Mucosa of descending colon (tissue), 3 donors: ENCODE data around the gene KRT76. TPM values are rescaled to one million over a fixed set of nuclear protein-coding genes. Genes with fewer than 3 reads are reported as not detected.

Experiments
- ATAC-seq: fragments of 200-7000 bp; cut with Tn5 transposase; one replicate; pipeline ENCODE4 v1.9.1; 2020; ENCODE audit warnings: mild to moderate bottlenecking, moderate library complexity
- DNase-seq, 3 donors: peaks; one replicate each; pipeline ENCODE4 v3.0.0-alpha.2; 2020
- H3K36me3 ChIP-seq: fragments of 200-600 bp; one replicate; pipeline ENCODE4 v1.8.0; 2021; ENCODE audit warnings: low read depth, mild to moderate bottlenecking
- H3K4me1 ChIP-seq: fragments of 200-600 bp; one replicate; pipeline ENCODE4 v1.8.0; 2021; ENCODE audit warnings: low read depth, mild to moderate bottlenecking
- H3K4me3 ChIP-seq: fragments of 200-600 bp; one replicate; pipeline ENCODE4 v1.8.0; 2021; ENCODE audit warnings: mild to moderate bottlenecking
- H3K9me3 ChIP-seq: fragments of 200-600 bp; one replicate; pipeline ENCODE4 v1.8.0; 2021; ENCODE audit warnings: mild to moderate bottlenecking
- intact Hi-C, 2 donors: fragments of 100-400 bp; cut with DNase I in 1 of 2; cut with micrococcal nuclease in 1 of 2; formaldehyde crosslinking; loops; one replicate each; pipeline versions ENCODE4 v1.11.0 to v1.11.1; 2022; cut with DNase I, micrococcal nuclease
- total RNA-seq, 3 donors: library from RNA; stranded (reverse); fragmentation: NEBNext Ultra II Directional in 2 of 3; extraction: Animal tissue kit (Norgen Biotek cat#: 25700) in 2 of 3; gene quantifications; one replicate each; pipeline versions ENCODE4 v1.2.1 to v1.2.4, GENCODE V29; 2021 to 2023
- TF ChIP-seq, protein P1 (sequence below): fragments of 200-600 bp; IDR thresholded peaks from one replicate; pipeline ENCODE4 v1.8.0; 2022; ENCODE audit warnings: antibody characterized with exemption, mild to moderate bottlenecking
- donor health status: DM: no; HTN: no; CAD: no; lungs with moderate emphysema.
- donor health status: DM: no; HTN: no; CAD: no.
- donor health status: DM: no; HTN: yes; CAD: no.

The KRT76 gene
- total RNA-seq, 3 donors from 2014 or later = not detected

DNA sequence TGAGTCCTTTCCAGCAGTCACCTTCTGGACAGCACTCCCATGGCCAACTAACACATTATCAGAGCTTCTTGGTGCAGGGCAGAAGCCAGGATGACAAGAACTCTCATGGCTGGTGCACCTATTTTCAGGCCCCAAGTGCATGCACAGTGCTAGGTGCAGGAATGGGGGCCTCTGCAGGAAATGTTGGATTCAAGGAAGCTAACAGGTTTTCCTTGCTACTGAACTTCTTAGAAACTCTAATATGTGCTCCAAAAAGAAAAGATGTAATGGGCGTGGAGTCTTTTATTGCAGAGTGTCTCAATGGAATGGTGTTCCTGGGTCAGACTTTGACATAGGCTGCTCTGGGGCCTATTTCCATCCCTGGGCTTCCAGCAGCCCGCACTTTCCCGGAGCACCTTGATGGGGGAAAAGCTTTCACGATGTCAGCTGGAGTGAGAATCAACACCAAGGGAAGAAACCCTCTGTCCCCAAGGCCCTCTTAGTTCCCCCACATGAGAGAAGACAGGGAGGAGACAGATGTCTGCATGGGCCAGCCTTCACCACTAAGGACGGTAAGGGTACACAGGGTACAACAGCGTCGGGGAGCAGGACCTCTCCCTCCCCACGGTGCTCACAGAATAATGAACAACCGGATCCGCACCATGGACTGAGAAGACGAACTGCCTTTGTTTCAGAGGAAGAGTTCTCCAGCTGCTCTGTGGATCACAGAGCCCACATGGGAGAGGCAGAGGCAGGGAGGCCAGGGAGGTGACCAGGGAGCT is 11.9 kb upstream of the KRT76 start:
- H3K4me1 ChIP-seq = no peaks in the 10 kb centered on the region
- DNase-seq (no peak), ATAC-seq (no peak)
- no peaks in the 10 kb centered on the region for H3K9me3 ChIP-seq
- H3K4me3 ChIP-seq = no peak overlapping the region
- no peaks in the 10 kb centered on the region for H3K36me3 ChIP-seq
- TF ChIP-seq, protein P1, sequence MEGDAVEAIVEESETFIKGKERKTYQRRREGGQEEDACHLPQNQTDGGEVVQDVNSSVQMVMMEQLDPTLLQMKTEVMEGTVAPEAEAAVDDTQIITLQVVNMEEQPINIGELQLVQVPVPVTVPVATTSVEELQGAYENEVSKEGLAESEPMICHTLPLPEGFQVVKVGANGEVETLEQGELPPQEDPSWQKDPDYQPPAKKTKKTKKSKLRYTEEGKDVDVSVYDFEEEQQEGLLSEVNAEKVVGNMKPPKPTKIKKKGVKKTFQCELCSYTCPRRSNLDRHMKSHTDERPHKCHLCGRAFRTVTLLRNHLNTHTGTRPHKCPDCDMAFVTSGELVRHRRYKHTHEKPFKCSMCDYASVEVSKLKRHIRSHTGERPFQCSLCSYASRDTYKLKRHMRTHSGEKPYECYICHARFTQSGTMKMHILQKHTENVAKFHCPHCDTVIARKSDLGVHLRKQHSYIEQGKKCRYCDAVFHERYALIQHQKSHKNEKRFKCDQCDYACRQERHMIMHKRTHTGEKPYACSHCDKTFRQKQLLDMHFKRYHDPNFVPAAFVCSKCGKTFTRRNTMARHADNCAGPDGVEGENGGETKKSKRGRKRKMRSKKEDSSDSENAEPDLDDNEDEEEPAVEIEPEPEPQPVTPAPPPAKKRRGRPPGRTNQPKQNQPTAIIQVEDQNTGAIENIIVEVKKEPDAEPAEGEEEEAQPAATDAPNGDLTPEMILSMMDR = no peak
- intact Hi-C loops = no loop called here

DNA sequence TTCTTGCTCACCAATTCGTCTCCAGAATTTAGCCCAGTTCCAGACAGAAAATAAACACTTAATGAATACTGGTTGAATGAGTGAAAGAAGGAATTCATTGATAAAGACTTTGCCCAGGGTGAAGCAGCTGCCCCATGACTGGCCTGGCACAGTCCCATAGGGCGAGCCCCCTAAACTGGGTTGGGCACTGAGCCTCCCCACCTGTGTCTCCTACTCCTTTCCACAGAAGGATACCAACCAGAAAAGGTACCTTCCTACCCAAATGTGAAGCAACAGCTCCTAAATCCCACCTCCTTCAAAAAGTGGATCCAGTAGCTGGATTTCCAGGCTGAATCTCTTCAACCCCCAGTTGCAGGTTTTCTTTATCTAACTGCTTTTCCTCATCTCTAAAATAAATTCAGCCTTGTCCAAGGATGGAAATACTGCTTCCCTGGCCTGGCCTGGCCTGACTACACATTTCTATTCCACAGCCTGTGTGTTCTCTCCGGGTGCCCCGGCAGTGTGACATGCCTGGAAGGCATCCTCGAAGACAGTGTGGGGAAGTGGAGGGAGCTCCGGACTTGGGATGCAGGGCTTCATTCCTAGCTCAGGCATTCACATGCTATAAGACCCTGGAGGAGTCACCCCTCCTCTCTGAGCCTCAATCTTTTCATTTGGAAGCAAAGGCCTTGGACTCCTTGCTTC is 11.2 kb upstream of the KRT76 start:
- DNase-seq (no peak), ATAC-seq (no peak)
- Histone ChIP-seq H3K9me3 (no peaks in the 10 kb centered on the region), H3K4me3 (no peak overlapping the region), H3K36me3 (no peaks in the 10 kb centered on the region), H3K4me1 (no peaks in the 10 kb centered on the region)
- intact Hi-C loops = no loop called here
- TF ChIP-seq, protein P1 = no peak

DNA sequence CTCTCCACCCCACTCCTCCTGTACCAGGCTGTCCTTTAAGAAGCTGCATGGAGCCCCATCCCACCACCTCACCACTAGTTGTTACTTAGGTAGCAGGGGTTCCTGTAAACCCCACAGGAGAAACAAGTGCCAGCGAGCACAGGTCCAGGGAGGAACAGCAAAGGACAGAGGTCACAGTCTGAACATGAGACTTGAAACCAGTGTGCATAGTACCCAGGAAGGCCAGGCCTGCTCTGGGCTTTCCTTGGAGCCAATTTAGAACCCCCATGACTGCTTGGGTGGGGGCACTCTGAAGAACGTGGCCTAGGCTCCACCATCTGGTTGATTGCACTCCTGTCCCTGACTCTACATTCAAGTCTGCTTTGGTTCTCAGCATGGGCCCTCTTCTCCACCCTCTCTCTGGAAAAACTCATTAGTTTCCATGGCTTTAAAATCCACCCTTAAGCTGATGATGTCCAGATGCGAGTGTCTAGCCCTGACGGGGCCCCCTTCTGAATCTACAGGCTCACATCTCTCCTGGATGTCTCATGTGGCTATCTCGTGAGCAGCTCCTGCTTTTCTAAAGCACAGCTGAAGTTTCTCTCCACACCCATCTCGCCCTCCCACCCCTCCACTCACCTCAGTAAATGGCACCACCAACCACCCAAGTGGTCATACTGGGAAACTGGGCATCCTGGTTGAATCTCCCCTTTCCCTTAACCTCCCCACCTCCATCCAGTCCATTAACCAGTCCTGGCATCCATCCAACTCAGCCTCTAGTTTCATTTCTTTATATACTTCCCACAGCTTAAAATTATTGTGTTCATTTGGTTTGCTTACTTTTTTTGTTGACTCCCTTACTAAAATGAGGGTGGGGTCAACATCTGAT is 10.4 kb upstream of the KRT76 start:
- DNase-seq = peak in 1 of 3 donors; percentile 5
- ATAC-seq = no peak
- Histone ChIP-seq H3K4me3 (no peak overlapping the region), H3K4me1 (no peaks in the 10 kb centered on the region), H3K9me3 (no peaks in the 10 kb centered on the region), H3K36me3 (no peaks in the 10 kb centered on the region)
- intact Hi-C loops = no loop called here
- TF ChIP-seq, protein P1 = no peak

DNA sequence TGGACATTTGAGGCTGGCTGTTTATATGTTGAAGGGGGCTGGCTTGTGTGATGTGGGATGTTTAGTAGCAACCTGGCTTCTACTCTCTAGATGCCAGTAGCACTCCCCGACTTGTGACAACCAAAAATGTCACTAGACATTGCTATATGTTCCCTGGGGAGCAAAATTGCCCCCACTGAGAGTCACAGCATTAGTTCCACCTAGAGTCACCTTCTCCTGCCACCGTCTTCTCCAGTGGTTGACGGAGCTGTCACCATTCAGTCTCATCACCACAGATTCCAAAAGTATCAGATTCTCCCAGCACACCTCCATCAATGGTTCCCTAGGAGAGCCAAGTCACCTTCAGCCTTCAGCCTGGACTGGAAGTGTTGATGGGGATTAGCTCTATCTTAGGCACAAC is 7.8 kb upstream of the KRT76 start:
- H3K4me1 ChIP-seq = no peaks in the 10 kb centered on the region

More for the DNA sequence above, 7.8 kb upstream of the KRT76 start:
- no peak overlapping the region for H3K4me3 ChIP-seq
- no peaks in the 10 kb centered on the region for H3K9me3 ChIP-seq
- ATAC-seq = no peak
- no peak for DNase-seq
- no peaks in the 10 kb centered on the region for H3K36me3 ChIP-seq
- TF ChIP-seq, protein P1 = no peak
- intact Hi-C loops = no loop called here
